ENCODE measurements around the gene CEP192. TPM values are rescaled to one million over a fixed set of nuclear protein-coding genes. Genes with fewer than 3 reads are reported as not detected.

CEP192 gene
- total and polyA plus RNA-seq, 2 donors (not counting 1 experiment from before 2014, with no cell fraction given): 39.3 to 47.3 TPM

DNA sequence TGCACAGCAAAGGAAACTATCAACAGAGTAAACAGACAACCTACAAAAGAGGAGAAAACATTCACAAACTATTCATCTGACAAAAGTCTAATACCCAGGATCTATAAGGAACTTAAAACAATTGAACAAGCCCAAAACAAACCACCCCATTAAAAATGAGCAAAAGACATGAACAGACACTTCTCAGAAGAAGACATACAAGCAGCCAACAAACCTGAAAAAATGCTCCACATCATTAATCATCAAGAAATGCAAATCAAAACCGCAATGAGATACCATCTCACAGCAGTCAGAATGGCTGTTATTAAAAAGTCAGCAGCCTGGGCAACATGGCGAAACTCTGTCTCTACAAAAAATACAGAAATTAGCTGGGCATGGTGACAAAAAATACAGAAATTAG lies 117.2 kb downstream of the CEP192 start:
- no peak for DNase-seq
- no peak for ATAC-seq (ENCODE audit: low read depth)
- Histone ChIP-seq H3K4me1 (ENCODE audit: control insufficient read depth in 2 of 2, insufficient read depth in 2 of 2, low read length in 2 of 2) (no peaks in the 10 kb centered on the region), H3K27me3 (replicated peaks in 1 of 4; ENCODE audit: control extremely low read depth in 1 of 4, control insufficient read depth in 3 of 4, insufficient read depth in 4 of 4, low read length in 3 of 4) (no peaks in the 10 kb centered on the region), H3K27ac (ENCODE audit: low read length in 2 of 2) (no peak overlapping the region), H3K79me2 (ENCODE audit: control insufficient read depth, insufficient read depth, low read length) (no peaks in the 10 kb centered on the region), H3K9ac (ENCODE audit: low read length) (no peak overlapping the region), H3K36me3 (replicated peaks in 1 of 2; ENCODE audit: control extremely low read depth in 1 of 2, control insufficient read depth in 1 of 2, extremely low read depth in 1 of 2, insufficient read depth in 2 of 2, low read length in 1 of 2) (peaks cover 15 to 54% of the 10 kb centered on the region in 2 experiments), H3K9me3 (ENCODE audit: control extremely low read depth in 1 of 3, control insufficient read depth in 2 of 3, insufficient read depth in 1 of 3, low read length in 2 of 3) (peaks cover 0 to 2% (median 0%) of the 10 kb centered on the region in 3 donors), H2AFZ (ENCODE audit: insufficient read depth, low read depth, low read length, poor library complexity, severe bottlenecking) (no peak overlapping the region), H3K4me3 (ENCODE audit: control extremely low read depth in 1 of 5, extremely low read depth in 1 of 5, insufficient read depth in 1 of 5, low read depth in 2 of 5, low read length in 4 of 5) (no peak overlapping the region), H3K4me2 (replicated peaks; ENCODE audit: low read depth, low read length, poor library complexity, severe bottlenecking) (no peak overlapping the region), H4K20me1 (ENCODE audit: control insufficient read depth, insufficient read depth, low read length, poor library complexity, severe bottlenecking) (no peaks in the 10 kb centered on the region)
- Mint-ChIP-seq H3K4me3 (no peak overlapping the region), H3K4me1 (no peaks in the 10 kb centered on the region), H3K9me3 (ENCODE audit: insufficient read depth) (no peaks in the 10 kb centered on the region), H3K27ac (no peak overlapping the region), H3K27me3 (no peaks in the 10 kb centered on the region)
- POLR2A ChIA-PET: no interaction called here
- CTCF ChIA-PET: no interaction called here
- intact Hi-C loops (cut with micrococcal nuclease): no loop called here
- WGBS (ENCODE audit: insufficient coverage): 100% methylated on average over 2 of the region's 2 CpGs
- TF ChIP-seq, protein P1, sequence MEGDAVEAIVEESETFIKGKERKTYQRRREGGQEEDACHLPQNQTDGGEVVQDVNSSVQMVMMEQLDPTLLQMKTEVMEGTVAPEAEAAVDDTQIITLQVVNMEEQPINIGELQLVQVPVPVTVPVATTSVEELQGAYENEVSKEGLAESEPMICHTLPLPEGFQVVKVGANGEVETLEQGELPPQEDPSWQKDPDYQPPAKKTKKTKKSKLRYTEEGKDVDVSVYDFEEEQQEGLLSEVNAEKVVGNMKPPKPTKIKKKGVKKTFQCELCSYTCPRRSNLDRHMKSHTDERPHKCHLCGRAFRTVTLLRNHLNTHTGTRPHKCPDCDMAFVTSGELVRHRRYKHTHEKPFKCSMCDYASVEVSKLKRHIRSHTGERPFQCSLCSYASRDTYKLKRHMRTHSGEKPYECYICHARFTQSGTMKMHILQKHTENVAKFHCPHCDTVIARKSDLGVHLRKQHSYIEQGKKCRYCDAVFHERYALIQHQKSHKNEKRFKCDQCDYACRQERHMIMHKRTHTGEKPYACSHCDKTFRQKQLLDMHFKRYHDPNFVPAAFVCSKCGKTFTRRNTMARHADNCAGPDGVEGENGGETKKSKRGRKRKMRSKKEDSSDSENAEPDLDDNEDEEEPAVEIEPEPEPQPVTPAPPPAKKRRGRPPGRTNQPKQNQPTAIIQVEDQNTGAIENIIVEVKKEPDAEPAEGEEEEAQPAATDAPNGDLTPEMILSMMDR (IDR thresholded peaks at IDR 0.05): no peak
- no peak for TF ChIP-seq EZH2 (IDR thresholded peaks at IDR 0.05; ENCODE audit: borderline replicate concordance, insufficient read depth, low read depth, low read length, poor library complexity, severe bottlenecking)

DNA sequence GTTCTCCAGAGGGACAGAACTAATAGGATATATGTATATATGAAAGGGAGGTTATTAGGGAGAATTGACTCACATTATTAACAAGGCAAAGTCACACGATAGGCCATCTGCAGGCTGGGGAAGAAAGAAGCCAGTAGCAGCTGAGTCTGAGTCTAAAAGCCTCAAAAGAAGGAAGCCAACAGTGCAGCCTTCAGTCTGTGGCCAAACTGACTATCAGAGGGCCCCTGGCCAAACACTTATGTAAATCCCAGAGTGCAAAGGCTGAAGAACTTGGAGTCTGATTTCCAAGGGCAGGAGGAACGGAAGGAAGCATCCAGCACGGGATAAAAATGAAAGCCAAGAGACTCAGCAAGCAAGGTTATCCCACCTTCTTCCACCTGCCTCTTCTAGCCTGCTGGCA lies 119.4 kb downstream of the CEP192 start:
- Histone ChIP-seq H3K4me2 (replicated peaks; ENCODE audit: low read depth, low read length, poor library complexity, severe bottlenecking) (no peak overlapping the region), H3K4me1 (ENCODE audit: control insufficient read depth in 2 of 2, insufficient read depth in 2 of 2, low read length in 2 of 2) (no peaks in the 10 kb centered on the region), H3K9ac (ENCODE audit: low read length) (no peak overlapping the region), H3K4me3 (ENCODE audit: control extremely low read depth in 1 of 5, extremely low read depth in 1 of 5, insufficient read depth in 1 of 5, low read depth in 2 of 5, low read length in 4 of 5) (no peak overlapping the region), H4K20me1 (ENCODE audit: control insufficient read depth, insufficient read depth, low read length, poor library complexity, severe bottlenecking) (no peaks in the 10 kb centered on the region), H2AFZ (ENCODE audit: insufficient read depth, low read depth, low read length, poor library complexity, severe bottlenecking) (no peak overlapping the region), H3K79me2 (ENCODE audit: control insufficient read depth, insufficient read depth, low read length) (no peaks in the 10 kb centered on the region), H3K27ac (ENCODE audit: low read length in 2 of 2) (no peak overlapping the region), H3K36me3 (replicated peaks in 1 of 2; ENCODE audit: control extremely low read depth in 1 of 2, control insufficient read depth in 1 of 2, extremely low read depth in 1 of 2, insufficient read depth in 2 of 2, low read length in 1 of 2) (peaks cover 19 to 42% of the 10 kb centered on the region in 2 experiments), H3K9me3 (ENCODE audit: control extremely low read depth in 1 of 3, control insufficient read depth in 2 of 3, insufficient read depth in 1 of 3, low read length in 2 of 3) (peaks cover 0 to 2% (median 0%) of the 10 kb centered on the region in 3 donors), H3K27me3 (replicated peaks in 1 of 4; ENCODE audit: control extremely low read depth in 1 of 4, control insufficient read depth in 3 of 4, insufficient read depth in 4 of 4, low read length in 3 of 4) (no peaks in the 10 kb centered on the region)
- 100% methylated on average over 2 of the region's 3 CpGs for WGBS (ENCODE audit: insufficient coverage)
- Mint-ChIP-seq H3K9me3 (ENCODE audit: insufficient read depth) (no peaks in the 10 kb centered on the region), H3K27me3 (no peaks in the 10 kb centered on the region), H3K4me3 (no peak overlapping the region), H3K4me1 (no peaks in the 10 kb centered on the region), H3K27ac (no peak overlapping the region)
- POLR2A ChIA-PET: no interaction called here
- DNase-seq: no peak
- CTCF ChIA-PET: no interaction called here
- intact Hi-C loops (cut with micrococcal nuclease): no loop called here
- ATAC-seq (ENCODE audit: low read depth): no peak
- no peak for TF ChIP-seq EZH2 (IDR thresholded peaks at IDR 0.05; ENCODE audit: borderline replicate concordance, insufficient read depth, low read depth, low read length, poor library complexity, severe bottlenecking)
- TF ChIP-seq, protein P1 (IDR thresholded peaks at IDR 0.05): no peak
